CD4-positive, alpha-beta T cell treated with Interleukin-10 for 1 hour (primary cell): ENCODE results near the gene SKP1.

ENCODE experiments used
- DNase-seq: peaks from one replicate; pipeline ENCODE4 v3.0.0-alpha.2; 2020

Gene SKP1

GRCh38 chr5:134128648-134128995 lies 48.1 kb downstream of the SKP1 start:
- DNase-seq, result no peak

DNA sequence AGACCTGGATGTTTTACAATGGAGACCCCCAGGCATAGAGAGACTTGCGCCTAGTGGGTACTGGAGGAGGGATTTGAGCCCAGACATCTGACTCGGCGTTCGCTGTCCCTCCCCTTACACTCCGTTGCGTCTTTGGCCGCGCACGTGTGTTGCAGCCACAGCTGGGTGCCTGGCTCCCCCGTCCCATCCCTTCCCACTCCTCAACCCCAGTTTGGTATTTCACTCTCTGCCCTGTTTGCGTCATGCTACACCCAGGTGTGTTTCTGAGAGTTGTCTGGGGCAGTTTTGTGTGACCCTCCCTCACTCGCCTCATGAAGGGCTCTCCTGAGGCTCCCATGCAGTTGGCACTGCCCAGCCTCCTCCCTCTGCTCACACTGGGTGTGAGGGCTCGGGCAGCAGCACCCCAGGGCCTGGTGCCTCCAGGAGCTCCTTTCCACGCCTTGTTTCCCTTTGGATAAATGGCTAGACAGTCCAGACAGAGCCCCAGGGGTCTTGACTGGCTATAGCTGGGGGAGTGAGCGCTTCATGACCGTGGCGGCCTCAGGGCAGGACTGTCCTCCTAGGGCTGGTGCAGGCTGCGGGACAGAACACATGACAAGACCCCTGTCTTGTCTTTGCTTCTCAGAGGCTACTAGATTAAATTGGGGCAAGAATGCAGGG lies 48.6 kb downstream of the SKP1 start:
- no peak for DNase-seq

GRCh38 chr5:134127376-134127861 lies 49.3 kb downstream of the SKP1 start:
- peak; percentile 55 for DNase-seq

DNA sequence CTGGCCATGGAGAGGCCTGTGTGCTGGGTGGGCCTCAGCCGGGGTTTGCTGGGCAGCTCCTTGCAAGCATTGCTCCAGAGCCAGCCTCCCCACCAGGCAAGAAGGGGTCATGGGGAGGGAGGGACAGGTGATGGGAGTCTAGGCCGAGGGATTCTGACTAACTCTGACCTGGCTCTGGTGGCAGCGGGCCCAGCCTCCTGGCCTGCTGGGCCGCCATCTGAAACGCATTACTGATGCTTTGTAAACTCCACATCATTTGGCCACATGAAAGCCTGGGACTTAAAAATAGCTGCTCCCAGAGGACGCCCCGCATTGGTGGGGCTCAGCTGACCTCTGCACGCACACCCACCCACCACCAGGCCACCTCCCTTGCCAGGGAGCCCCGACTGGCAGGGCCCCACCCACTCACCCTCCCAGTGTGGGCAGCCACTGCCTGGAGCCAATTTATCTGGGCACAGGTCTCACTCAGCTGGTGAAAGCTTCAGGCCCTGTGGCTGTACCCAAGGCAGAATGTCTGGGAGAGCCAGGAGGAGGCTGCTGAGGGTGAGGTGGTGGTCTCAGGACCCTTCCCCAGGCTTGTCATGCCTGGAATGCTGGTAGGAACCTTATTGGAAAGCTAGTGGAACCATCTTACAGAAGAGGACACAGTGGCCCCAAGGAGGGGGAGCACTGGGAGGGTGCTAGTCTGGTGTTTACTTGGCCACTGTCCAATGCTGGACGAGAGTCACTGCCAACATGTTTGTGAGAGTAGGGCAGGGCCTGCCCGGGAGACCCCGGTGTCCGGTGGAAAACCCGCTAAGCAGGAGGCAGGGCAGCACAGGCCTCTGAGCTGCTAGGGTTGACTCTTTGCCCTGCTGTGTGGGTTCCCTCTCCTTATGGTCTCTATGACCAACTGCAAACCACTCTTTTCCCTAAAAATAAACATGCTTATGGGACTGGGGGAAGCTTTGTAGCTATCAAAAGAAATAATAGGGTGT lies 51.4 kb downstream of the SKP1 start:
- DNase-seq, result no peak

DNA sequence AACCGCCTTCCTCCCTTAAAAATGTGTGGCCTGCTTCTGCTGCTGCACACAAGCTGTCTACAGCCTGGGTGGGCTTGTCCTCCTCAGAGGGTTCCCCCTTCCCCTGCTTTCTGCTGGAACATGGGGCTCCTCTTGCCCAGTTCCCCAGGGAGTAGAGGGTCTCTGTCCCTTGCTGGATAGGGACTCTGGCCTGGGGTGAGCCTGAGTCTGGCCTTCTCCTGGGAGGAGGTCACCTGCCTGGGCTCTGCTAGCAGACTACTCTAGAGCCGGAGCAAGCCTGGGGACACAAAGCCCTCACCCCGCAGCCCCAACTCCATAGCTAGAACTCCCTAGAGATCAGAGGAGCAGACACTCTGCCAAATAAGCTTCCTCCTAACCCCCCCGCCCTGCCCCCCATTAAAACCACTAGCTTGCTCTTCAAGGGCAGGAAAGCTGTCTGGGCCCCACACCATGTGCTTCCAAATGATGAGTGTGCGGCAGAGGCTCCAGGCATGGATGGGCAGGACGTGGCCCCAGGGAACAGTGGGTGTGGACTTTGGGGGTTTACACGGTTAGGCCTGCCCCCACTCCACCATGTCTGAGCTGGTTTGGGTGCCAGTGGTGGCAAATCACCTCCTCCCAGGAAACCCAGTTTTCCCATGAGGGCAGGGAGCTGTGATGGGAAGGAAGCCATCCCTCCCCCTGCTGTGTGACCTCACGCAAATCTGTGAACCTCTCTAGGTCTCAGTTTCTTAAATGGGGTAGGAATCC lies 52.3 kb downstream of the SKP1 start:
- peak; percentile 53 for DNase-seq

DNA sequence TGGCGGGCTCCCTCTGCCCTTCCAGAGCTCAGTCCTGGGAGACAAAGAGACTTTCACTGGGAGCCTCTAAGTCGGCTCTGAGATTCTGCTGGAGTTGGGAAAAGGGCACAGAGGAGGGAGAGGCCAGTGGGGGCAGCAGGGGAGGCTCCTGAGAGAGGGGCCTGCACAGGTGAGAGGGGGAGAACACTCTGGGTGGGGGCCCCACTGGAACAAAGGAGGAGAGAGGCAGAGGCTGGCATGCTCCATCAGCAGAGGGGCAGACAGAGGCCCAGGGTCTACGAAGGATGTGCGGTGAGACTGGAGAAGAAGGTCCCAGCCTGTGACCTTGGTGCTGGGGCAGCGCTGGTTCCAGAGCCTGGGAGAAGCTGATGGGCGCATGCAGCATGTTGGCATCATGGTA lies 53.4 kb downstream of the SKP1 start:
- DNase-seq, result no peak

DNA sequence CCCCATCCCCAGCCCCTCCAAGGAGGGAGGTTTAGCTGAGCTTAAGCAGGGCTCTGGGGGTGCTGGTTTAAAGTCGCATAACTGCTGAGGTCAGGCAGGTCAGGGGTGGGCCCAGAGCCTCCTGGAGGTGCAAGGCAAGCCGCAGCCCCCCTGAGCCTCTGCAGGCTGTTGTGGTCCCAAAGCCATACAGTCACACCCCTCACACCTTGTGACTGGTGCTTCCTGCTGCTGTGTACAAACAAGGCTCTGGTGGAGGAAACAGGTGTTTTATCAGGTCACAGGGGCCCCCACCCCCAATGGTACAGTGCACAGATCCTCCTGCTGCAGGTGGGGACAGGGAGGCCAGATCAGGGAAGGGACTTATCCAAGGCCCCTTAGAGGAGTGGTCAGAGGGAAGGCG lies 54.2 kb downstream of the SKP1 start:
- DNase-seq, result peak; percentile 71

DNA sequence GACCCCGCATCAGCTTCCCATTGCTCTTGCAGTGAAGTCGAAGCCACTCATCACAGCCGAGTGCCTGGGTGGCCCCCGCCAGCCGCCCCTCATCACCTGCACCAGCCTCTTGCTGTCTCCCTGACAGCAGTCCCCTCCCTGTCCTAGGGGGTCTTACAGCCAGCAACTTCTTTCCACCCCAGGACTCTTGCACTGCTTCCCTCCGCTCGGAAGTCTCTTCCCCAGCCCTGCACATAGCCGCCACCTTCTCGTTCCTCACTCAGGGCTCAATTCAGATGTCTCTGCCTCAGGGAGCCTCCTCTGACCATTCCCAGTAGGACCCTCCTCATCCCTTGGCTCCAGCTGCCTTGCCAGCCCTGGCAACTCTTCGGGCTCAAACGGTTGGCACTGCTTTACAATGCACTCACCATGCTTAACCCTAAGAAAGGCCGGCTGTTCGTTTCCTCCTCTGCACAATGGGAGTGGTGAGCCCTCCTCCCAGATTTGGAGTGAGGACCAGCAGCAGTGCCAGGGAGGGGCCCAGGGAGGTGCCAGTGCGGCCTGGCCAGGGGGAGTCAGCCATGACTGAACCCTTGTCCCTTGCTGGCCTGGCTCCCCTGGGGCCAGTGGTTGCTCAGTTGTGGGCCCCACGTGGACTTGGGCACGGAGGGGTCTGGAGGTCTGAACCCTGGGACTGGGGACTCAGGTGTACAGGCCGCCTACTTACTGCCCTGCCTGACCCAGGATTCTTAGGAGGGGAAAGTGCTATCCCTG lies 56.2 kb downstream of the SKP1 start:
- DNase-seq, result no peak

- DNase-seq, result no peak
Measured at GRCh38 chr5:134119720-134120119, 57.0 kb downstream of the SKP1 start.

GRCh38 chr5:134118212-134118835 lies 58.4 kb downstream of the SKP1 start:
- DNase-seq, result no peak

DNA sequence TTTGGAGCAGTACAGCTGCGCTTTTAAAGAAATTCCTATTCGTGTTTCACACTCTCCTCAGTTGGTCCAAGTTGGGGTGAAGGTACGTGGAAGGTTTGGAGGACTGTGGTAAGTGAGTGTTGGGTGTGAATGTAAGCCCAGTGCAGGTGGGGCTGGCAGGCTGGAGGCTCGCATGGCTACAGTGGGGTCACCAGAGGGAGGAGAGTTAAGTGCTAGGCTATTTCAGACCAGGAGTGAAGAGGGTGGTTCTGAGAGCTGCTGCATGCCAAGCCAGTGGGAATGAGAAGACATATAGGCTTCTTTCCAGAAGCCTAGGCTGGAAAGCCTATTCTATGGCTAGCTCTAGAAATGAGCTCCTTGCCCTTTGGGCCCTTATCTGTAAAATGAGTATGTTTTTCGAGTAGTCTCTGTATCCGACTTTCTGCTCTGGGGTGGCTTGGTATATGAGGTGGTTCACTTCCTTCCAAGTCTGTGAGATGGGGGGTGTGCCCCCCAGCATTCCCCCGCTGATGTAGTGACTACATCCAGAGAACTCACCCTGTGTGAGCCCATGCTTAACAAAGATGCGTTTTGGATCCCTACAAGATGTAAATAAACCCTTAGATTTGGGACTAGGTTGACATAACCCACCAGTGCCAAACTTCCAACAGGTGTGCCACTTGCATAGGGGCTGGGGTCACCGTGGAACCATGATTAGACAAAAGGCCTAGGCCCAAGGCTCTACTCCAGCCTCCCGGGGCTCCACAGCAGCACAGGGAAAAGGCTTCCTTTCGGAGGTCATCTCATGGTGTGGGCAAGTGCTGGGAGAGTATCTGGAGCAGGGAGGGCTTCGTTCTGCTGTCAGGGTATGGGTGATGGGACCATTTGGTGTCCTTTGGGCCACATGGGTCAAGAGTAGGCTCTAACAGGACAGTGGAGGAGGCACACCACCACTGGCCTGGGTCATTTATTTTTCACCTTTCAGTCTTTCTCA lies 59.7 kb downstream of the SKP1 start:
- DNase-seq, result no peak

GRCh38 chr5:134116286-134116685 lies 60.5 kb downstream of the SKP1 start:
- DNase-seq, result no peak

DNA sequence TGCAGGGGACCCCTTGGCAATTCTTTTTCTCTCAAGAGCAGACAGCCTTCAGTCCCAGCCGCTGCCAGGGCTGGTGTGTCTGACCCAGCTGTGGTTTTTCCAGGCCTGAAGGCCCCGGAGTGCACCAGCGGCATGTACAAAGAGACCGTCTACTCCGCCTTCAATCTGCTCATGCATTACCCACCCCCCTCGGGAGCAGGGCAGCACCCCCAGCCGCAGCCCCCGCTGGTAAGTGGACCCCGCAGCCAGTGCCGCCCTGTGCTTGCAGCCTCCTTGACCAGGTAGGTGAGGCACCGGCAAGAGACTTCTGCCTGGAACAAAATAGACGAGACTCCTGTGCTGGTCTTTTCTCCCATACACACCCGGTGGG lies 61.0 kb downstream of the SKP1 start:
- DNase-seq, result no peak

GRCh38 chr5:134114886-134115805 lies 61.6 kb downstream of the SKP1 start:
- DNase-seq, result peak; percentile 81

GRCh38 chr5:134113902-134114875 lies 62.6 kb downstream of the SKP1 start, which contains the start of gene TCF7:
Gene TCF7 (plus strand): TSS chr5:134114681. CDS start chr5:134114907, 226 bp downstream.
- peak; percentile 86 for DNase-seq

- no peak for DNase-seq
Measured at GRCh38 chr5:134113363-134113889, 63.3 kb downstream of the SKP1 start.

DNA sequence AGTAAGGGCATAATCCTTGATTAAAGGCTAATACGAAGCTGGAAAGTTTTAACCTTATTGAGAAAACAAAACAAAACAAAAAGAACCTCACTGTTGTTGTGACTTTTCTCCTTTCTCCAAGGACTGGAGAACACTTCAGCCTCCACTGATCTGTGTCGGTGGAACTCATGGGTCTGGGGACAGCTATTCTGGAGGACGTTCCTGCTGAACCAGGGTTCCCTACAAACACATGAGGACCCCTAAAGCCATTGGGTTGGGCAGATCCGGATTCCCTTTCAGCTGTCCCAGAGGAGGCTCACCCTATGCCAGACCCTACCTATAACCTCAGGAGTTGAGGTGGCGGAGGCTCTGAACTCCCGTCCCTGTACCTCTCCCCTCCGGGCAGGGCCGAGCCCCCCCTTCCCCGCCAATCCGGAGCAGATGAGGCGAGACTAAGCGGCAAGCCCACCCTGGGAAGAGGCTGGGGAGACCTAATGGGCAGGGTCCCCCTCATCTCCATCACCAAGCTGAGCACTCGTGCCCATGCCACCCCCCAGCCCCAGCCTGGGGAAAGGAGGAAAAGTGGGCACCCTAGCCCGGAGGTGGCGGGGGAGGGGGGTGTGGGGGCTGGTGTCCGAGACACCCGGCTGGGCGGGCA lies 63.9 kb downstream of the SKP1 start:
- no peak for DNase-seq
